NCI-H748 (cell line): Measurements from ENCODE around the gene FZR1.

Experiments
- DNase-seq: peaks from one replicate; lab custom pipeline; 2025; ENCODE audit not compliant: unreplicated experiment; lab: John Stamatoyannopoulos, UW

FZR1 gene

DNA sequence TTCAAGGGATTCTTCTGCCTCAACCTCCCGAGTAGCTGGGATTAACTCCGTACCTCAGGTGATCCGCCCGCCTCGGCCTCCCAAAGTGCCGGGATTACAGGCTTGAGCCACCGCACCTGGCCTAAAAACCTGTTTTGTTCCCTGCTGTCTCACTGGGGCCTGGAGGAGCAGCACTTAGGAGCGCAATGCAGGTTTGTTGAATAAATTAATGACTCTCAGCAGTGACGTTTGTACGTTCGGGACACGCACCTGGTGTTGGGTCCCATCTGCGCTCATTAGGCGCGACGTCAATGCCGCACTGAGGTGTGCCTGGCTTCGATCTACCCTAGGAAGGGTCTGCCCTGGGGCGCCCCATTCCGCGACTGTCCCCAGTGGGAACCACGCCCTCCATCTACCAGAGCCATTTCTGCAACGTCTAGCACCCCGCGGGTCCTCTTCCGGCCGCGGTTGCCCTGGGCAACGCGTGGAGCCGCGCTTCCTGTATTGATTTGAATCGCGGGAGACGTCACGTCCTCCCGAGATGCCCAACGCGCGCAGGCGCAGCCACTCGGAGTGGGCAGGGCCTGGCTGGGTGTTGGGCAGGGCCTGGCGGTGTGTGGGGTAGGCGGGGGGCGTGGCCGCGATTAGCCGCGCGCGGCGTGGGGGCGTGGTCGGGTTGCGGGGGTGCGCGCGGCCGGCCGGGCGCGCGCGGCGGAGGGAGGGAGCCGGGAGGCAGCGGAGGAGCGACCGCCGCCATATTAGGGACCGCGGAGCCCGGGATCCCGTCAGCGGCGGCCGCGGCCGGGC, at the start of gene FZR1:
Gene FZR1, plus strand, starts transcription at position 714 of the 786 bp plus-strand sequence. CDS start 16,679 bp downstream, outside the sequence.
- DNase-seq = peak; percentile 98

DNA sequence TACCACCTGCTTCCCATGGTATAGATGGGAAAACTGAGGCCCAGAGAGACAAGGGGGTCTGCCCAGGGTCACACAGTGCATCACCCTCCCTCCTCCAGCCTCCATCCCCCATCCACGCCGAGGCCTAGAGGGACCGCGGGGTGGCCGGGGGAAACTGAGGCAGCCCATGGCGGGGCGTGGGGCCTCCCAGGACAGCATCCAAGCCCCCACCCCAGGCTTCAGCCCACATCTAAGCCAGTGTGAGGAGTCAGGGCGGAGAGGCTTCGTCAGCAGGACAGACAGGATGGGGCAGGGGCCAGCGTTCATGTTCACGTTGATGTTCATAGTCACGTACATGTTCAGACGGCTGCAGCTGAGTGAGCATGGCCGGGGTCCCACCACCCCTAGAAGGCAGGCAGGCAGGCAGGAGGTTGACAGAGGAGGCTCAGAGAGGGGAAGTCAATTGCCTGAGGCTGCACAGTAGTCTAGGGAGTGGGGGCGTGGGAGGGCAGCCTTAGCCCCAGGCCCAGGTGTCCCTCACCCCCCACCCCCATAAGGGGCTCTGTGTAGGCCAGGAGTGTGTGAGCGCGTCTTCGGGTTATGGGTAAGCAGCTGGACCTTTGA, 49.1 kb upstream of the FZR1 start:
- no peak for DNase-seq

- no peak for DNase-seq
Observed at GRCh38 chr19:3457528-3458228, 48.4 kb upstream of the FZR1 start.

GRCh38 chr19:3458229-3459088, 47.7 kb upstream of the FZR1 start:
- DNase-seq = no peak

- peak; percentile 12 for DNase-seq
Observed at GRCh38 chr19:3459089-3459881, 46.8 kb upstream of the FZR1 start.

- no peak for DNase-seq
Observed at GRCh38 chr19:3459965-3460582, 46.0 kb upstream of the FZR1 start.

DNA sequence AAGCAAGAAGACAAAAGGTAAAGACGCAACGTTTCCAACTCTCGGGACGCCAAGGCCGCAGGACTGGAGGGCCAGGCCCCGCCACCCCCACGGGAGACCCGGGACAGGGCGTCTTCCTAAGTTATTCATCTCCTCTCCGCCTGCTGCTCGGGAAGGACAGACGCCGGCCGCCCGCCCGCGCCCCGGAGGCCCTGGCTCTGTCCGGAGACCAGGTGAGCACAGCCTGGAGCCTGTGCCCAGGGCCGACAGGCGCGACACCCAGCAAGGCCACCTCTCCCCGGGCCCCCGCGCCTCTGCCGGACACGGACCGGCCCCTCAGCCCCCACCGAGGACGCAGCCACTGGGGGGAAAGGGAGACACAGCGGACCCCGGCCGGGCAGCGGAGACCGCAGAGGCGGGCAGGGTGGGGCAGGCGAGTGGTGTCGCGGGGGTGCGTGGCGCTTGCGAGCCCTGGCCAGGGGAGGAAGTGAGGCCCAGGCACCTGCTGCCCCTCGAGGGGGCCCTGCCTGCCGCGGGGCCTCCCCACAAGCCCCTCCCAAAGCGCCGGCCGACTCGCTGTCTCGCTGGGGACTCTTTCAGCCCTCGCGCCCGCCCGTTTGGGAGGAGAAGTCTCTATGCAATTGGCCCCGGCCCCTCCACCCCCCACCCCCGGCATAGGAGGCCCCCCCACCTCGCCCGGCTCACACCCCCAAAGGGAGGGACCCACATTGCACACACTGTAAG, 43.0 kb upstream of the FZR1 start:
- no peak for DNase-seq

GRCh38 chr19:3463714-3464586, 42.2 kb upstream of the FZR1 start:
- no peak for DNase-seq

- DNase-seq = no peak
Observed at GRCh38 chr19:3464587-3465235, 41.4 kb upstream of the FZR1 start.

- no peak for DNase-seq
Observed at GRCh38 chr19:3465552-3465951, 40.6 kb upstream of the FZR1 start.

GRCh38 chr19:3466635-3467034, 39.5 kb upstream of the FZR1 start:
- no peak for DNase-seq

DNA sequence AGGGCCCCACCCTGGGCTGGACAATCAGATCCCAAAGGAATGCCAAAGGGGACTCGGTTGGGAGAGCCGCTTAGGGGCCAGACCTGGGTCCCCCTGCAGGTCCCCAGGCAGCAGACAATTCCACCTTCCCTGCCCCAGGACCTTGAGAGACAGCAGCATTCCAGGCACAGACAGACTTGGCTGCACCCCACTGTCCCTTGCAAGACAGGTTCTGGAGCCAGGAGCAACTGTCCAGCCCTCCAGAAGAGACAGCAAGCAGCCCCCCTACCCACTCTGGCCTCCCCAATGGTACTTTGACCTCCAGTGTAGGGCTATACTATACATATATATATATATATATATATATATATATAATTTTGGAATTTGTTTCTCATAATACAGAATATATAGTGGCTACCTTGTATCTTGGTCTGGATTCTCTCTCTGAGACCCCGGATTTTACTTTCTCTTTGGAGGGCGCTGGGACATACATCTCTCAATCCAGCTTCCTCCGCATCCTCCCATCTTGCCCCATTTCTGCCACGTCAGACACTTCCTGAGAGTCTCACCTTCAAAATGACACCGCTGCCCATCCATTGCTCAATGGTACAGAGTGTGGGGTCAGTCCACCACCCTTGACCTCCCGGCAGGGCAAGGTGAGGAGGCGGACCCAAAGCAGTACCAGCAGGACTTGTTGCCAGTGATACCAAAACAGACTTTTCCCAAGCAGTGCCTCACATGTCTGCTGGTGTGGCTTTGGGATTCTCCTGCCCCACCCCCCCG, 38.5 kb upstream of the FZR1 start:
- DNase-seq = no peak

DNA sequence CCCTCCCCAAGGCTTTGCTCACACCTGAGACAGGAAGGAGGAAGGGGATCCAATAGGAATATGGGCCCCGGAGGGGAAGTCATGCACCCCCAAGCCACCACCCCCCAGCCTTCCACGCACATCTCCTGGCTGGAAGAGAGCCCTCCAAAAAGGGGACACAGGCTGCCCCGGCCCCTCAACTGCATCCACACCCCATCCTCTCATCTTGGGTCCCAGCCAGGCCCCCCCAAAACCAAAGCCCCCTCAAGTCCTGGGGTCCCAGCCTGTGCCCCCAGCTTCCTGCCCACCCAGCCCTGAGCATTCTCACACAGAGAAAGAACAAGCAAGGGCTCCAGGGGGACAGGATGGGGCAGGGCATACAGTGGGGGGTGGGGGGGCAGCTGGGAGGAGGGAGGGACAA, 37.9 kb upstream of the FZR1 start:
- DNase-seq = no peak

DNA sequence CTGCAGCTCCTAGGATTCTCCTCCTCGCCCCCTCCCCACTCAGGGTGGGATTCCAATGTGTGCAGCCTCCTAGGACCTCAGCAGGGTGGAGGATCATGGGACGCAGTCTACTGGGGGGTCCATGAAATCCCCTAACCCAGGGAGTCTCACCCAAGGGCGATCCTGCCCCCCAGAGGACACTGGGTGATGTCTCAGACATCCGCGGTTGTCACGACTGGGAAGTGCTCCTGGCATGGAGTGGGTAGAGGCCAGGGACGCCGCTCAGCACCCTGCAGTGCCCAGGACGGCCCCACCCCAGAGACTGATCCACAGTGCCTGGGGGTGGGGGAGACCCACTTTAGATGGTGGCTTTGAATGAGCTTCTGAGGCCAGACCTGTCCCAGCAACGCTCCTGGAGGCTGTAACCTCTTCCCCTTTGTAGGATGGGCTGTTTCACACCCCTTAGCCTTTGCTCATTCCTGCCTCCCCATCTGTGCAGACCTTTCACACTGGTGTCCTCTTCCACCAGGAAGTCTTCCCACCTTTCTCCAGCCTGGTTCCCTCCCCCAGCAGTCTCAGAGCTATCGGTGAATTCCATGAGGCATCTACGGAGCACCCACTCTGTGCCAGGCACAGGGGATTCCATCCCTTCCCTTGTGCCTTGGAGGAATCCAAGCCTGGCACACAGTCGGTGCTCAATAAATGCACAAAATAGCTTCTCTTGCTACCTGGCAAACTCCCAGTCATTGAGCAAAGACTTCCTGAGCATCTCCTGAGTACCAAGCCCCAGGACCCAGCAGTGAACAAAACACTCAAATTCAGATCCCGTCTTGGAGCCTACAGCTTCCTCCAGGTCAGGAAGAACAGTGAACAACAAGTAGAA, 36.2 kb upstream of the FZR1 start:
- no peak for DNase-seq

GRCh38 chr19:3470500-3471128, 35.5 kb upstream of the FZR1 start:
- DNase-seq = no peak
